Kidney epithelial cell (primary cell): Measurements from ENCODE around the gene MPV17. TPM values are rescaled to one million over a fixed set of nuclear protein-coding genes. Genes with fewer than 3 reads are reported as not detected.
A peak's percentile ranks its signal among the peaks of the same experiment; 100 is the strongest.
"Not testable (repeated sequence)": the region's sequence is repeated elsewhere in the genome, so short reads cannot be mapped to it uniquely, and the experiment has no call there.

Experiments used
- DNase-seq: peaks from one replicate; pipeline ENCODE4 v3.0.0-alpha.2; 2010; ENCODE audit warnings: low read depth
- H3K27me3 ChIP-seq: 2 replicates; pipeline ENCODE4 v1.6.0; 2011; ENCODE audit warnings: low read length; ENCODE audit not compliant: control insufficient read depth, insufficient read depth
- H3K36me3 ChIP-seq: 2 replicates; pipeline ENCODE4 v1.5.1; 2011; ENCODE audit warnings: low read length; ENCODE audit not compliant: control insufficient read depth, insufficient read depth
- H3K4me3 ChIP-seq: 2 replicates; pipeline ENCODE4 v1.5.1; 2011; ENCODE audit warnings: low read depth, mild to moderate bottlenecking, control low read depth, low read length
- CTCF ChIP-seq: IDR thresholded peaks from 2 replicates; pipeline ENCODE4 v1.5.1; 2011; ENCODE audit warnings: mild to moderate bottlenecking, moderate library complexity, low read length, control low read depth, inconsistent platforms; ENCODE audit not compliant: insufficient read depth, poor library complexity, severe bottlenecking
- total RNA-seq: library from RNA; depleted of rRNA; stranded (reverse); fragments of >200 nt; gene quantifications from 2 replicates; pipeline ENCODE4 v1.2.3, GENCODE V29; 2015

MPV17 gene
- total RNA-seq, 1 donor from 2014 or later, result 105 TPM

DNA sequence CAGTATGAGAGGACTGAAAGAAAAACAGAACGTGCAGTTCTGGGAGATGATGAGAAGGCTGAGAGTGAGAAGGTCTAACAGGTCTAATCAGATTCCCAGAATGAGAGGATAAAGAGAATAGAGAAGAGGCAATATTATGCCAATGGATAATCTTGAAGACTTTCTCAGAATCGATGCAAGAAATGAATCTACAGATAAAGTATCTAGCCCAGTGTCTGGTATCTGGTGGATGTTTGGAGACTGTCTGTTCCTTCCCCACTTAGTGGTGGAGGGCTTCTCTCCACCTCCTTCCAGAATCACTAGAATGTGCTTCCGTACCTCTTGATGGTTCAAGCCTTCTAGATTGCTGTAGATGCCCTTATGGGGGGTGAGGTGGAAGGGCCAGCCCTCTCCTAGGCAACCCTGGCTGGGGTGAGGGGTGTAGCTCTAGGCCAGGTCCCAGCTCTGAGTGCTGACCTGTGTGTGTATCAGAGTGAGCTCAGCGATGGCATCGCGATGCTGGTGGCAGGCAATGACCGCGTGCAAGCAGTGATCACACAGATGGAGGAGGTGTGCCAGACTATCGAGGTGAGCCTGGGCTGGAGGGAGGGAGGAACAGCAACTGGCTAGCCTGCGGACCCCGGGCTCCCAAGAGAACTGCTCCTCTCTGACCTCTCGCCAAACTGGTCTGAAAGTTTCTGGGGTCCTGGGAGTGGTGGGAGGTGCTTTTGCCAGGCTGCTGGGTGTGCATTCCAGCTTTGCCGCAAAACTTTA is 18.2 kb downstream of the MPV17 start:
- Histone ChIP-seq H3K4me3 (no peak overlapping the region), H3K36me3 (no peaks in the 10 kb centered on the region), H3K27me3 (peaks cover 45% of the 10 kb centered on the region)
- DNase-seq, result no peak
- TF ChIP-seq CTCF, result no peak

- Histone ChIP-seq H3K4me3 (no peak overlapping the region), H3K36me3 (no peaks in the 10 kb centered on the region), H3K27me3 (peaks cover 39% of the 10 kb centered on the region)
- TF ChIP-seq CTCF, result peak; percentile 81
- DNase-seq, result no peak
Observed at GRCh38 chr2:27303093-27304025, 19.5 kb downstream of the MPV17 start.

DNA sequence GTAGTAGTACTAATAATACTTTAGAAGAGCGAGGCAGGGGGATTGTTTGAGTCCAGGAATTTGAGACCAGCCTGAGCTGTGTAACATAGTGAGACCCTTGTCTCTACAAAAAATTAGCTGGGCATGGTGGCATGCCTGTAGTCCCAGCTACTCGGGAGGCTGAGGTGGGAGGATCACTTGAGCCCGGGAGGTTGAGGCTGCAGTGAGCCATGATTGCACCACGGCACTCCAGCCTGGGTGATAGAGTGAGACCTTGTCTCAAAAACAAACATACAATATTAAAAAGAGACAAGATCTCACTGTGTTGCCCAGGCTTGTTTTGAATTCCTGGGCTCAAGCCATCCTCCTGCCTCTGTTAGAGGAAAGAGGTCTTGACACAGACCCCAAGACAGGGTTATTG is 22.3 kb downstream of the MPV17 start:
- H3K36me3 ChIP-seq, DNase-seq, H3K4me3 ChIP-seq: not testable (repeated sequence)
- peaks cover 18% of the 10 kb centered on the region for H3K27me3 ChIP-seq

- Histone ChIP-seq H3K27me3 (peaks cover 6% of the 10 kb centered on the region), H3K36me3 (no peaks in the 10 kb centered on the region), H3K4me3 (no peak overlapping the region)
- DNase-seq, result no peak
- TF ChIP-seq CTCF, result no peak
Observed at GRCh38 chr2:27298391-27299080, 24.4 kb downstream of the MPV17 start.

- TF ChIP-seq CTCF, result no peak
- H3K36me3 ChIP-seq, result no peaks in the 10 kb centered on the region
- peaks cover 6% of the 10 kb centered on the region for H3K27me3 ChIP-seq
- H3K4me3 ChIP-seq, result no peak overlapping the region
- DNase-seq, result no peak
Observed at GRCh38 chr2:27297195-27297594, 25.7 kb downstream of the MPV17 start.

DNA sequence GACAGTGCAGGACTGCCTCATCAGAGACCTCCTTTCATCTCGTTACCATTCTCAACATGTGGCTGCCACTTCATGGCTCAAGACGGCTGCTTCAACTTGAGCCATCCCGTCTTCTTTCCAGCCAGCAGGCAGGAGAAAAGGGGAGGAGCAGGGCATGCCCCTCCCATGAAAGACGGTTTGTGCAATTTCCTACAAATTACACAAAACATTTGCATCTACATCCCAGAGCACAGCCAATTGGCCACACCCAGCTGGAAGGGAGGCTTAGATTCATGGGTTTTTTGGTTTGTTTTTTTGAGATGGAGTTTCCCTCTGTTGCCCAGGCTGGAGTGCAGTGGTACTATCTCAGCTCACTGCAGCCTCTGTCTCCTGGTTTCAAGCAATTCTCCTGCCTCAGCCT is 26.4 kb downstream of the MPV17 start:
- TF ChIP-seq CTCF, result no peak
- no peak for DNase-seq
- no peak overlapping the region for H3K4me3 ChIP-seq
- H3K36me3 ChIP-seq, result no peaks in the 10 kb centered on the region
- peaks cover 11% of the 10 kb centered on the region for H3K27me3 ChIP-seq
